ENCODE measurements around the gene SKIL. TPM values are rescaled to one million over a fixed set of nuclear protein-coding genes. Genes with fewer than 3 reads are reported as not detected.
A peak's percentile ranks its signal among the peaks of the same experiment; 100 is the strongest.
"Not testable (repeated sequence)": the region's sequence is repeated elsewhere in the genome, so short reads cannot be mapped to it uniquely, and the experiment has no call there.

SKIL gene
- total and polyA plus RNA-seq, 8 donors, result 6.3 to 107 (median 33.9) TPM

GRCh38 chr3:170327040-170327808 lies 30.3 kb upstream of the SKIL start:
- 93 to 97% (median 94%) methylated on average over 11 to 24 of the region's 24 CpGs for WGBS, 5 donors
- no peak for DNase-seq
- intact Hi-C loops (cut with DNase I; ENCODE audit: low total_unique reads), result no loop called here

DNA sequence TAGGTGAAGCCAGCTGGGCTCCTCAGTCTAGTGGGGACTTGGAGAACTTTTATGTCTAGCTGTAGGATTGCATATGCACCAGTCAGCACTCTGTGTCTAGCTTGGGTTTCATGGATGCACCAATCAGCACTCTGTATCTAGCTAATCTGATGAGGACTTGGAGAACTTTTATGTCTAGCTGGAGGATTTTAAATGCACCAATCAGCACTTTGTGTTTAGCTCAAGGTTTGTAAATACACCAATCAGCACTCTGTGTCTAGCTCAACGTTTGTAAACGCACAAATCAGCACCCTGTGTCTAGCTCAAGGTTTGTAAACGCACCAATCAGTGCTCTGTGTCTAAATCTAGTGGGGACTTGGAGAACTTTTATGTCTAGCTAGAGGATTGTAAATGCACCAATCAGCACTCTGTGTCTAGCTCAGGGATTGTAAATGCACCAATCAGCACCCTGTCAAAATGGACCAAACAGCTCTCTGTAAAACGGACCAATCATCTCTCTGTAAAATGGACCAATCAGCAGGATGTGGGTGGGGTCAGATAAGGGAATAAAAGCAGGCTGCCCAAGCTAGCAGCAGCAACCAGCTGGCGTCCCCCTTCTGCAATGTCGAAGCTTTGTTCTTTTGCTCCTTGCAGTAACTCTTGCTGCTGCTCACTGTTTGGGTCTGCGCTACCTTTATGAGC lies 29.5 kb upstream of the SKIL start:
- H3K9me3 ChIP-seq; DNase-seq; H3K27ac ChIP-seq; H3K4me3 ChIP-seq; H3K27me3 ChIP-seq; H3K36me3 ChIP-seq; intact Hi-C loops (cut with DNase I; ENCODE audit: low total_unique reads): not testable (repeated sequence)
- H3K4me1 ChIP-seq, result peaks cover 6 to 23% (median 15%) of the 10 kb centered on the region in 4 donors
- WGBS, 5 donors, result 79 to 95% (median 93%) methylated on average over 7 of the region's 7 CpGs

More at GRCh38 chr3:170327040-170327808, 30.3 kb upstream of the SKIL start:
- Histone ChIP-seq H3K27ac (no peak overlapping the region), H3K36me3 (no peaks in the 10 kb centered on the region), H3K9me3 (peaks cover 0 to 4% (median 0%) of the 10 kb centered on the region in 4 donors), H3K27me3 (no peaks in the 10 kb centered on the region), H3K4me1 (peaks cover 6 to 23% (median 15%) of the 10 kb centered on the region in 4 donors), H3K4me3 (no peak overlapping the region)
- TF ChIP-seq EP300 (IDR thresholded peaks at IDR 0.05) (no peak), POLR2A (IDR thresholded peaks at IDR 0.05) (no peak), POLR2AphosphoS5 (IDR thresholded peaks at IDR 0.05) (no peak)
- TF ChIP-seq, protein P1, sequence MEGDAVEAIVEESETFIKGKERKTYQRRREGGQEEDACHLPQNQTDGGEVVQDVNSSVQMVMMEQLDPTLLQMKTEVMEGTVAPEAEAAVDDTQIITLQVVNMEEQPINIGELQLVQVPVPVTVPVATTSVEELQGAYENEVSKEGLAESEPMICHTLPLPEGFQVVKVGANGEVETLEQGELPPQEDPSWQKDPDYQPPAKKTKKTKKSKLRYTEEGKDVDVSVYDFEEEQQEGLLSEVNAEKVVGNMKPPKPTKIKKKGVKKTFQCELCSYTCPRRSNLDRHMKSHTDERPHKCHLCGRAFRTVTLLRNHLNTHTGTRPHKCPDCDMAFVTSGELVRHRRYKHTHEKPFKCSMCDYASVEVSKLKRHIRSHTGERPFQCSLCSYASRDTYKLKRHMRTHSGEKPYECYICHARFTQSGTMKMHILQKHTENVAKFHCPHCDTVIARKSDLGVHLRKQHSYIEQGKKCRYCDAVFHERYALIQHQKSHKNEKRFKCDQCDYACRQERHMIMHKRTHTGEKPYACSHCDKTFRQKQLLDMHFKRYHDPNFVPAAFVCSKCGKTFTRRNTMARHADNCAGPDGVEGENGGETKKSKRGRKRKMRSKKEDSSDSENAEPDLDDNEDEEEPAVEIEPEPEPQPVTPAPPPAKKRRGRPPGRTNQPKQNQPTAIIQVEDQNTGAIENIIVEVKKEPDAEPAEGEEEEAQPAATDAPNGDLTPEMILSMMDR (IDR thresholded peaks at IDR 0.05), result no peak

GRCh38 chr3:170330366-170330765 lies 27.1 kb upstream of the SKIL start:
- H3K27ac ChIP-seq, result peak overlapping the region; percentile 73 to 87 (median 79)
- peak; percentile 61 to 66 for DNase-seq

GRCh38 chr3:170331143-170331542 lies 26.4 kb upstream of the SKIL start:
- intact Hi-C loops (cut with DNase I; ENCODE audit: low total_unique reads), result no loop called here
- H3K27me3 ChIP-seq, result no peaks in the 10 kb centered on the region
- peaks cover 0 to 4% (median 0%) of the 10 kb centered on the region in 4 donors for H3K9me3 ChIP-seq
- no peak overlapping the region for H3K4me3 ChIP-seq
- peaks cover 6 to 27% (median 16%) of the 10 kb centered on the region in 4 donors for H3K4me1 ChIP-seq
- peak; percentile 84 to 90 for DNase-seq
- WGBS, 5 donors, result 16 to 41% (median 37%) methylated on average over 4 of the region's 4 CpGs
- peak overlapping the region; percentile 73 to 87 (median 84) for H3K27ac ChIP-seq
- no peaks in the 10 kb centered on the region for H3K36me3 ChIP-seq
- TF ChIP-seq POLR2AphosphoS5 (IDR thresholded peaks at IDR 0.05), result peak in 2 of 3 donors; percentile 77 to 91
- TF ChIP-seq, protein P1 (IDR thresholded peaks at IDR 0.05), result no peak

More at GRCh38 chr3:170330366-170330765, 27.1 kb upstream of the SKIL start:
- no peaks in the 10 kb centered on the region for H3K27me3 ChIP-seq
- H3K4me3 ChIP-seq, result no peak overlapping the region
- H3K4me1 ChIP-seq, result peaks cover 6 to 24% (median 15%) of the 10 kb centered on the region in 4 donors
- H3K36me3 ChIP-seq, result no peaks in the 10 kb centered on the region
- peaks cover 0 to 4% (median 0%) of the 10 kb centered on the region in 4 donors for H3K9me3 ChIP-seq
- 31 to 67% (median 53%) methylated on average over 5 of the region's 5 CpGs for WGBS, 5 donors
- intact Hi-C loops (cut with DNase I; ENCODE audit: low total_unique reads), result no loop called here
- TF ChIP-seq, protein P1 (IDR thresholded peaks at IDR 0.05), result no peak
- peak in 2 of 3 donors; percentile 7 to 44 for TF ChIP-seq POLR2AphosphoS5 (IDR thresholded peaks at IDR 0.05)

All from stomach (tissue), 9 donors.